ENCODE measurements around the gene BCL2L1.

Gene BCL2L1

GRCh38 chr20:31691646-31692275 lies 30.9 kb downstream of the BCL2L1 start:
- no peak for DNase-seq

- no peak for DNase-seq
Observed at GRCh38 chr20:31690124-31690666, 32.5 kb downstream of the BCL2L1 start.

GRCh38 chr20:31689141-31689540 lies 33.5 kb downstream of the BCL2L1 start:
- DNase-seq, result no peak

- no peak for DNase-seq
Observed at GRCh38 chr20:31687777-31688176, 34.9 kb downstream of the BCL2L1 start.

- no peak for DNase-seq
Observed at GRCh38 chr20:31685853-31686643, 36.6 kb downstream of the BCL2L1 start.

- DNase-seq, result no peak
Observed at GRCh38 chr20:31684153-31685015, 38.3 kb downstream of the BCL2L1 start.

GRCh38 chr20:31682927-31683326 lies 39.7 kb downstream of the BCL2L1 start:
- DNase-seq, result no peak

GRCh38 chr20:31682352-31682751 lies 40.3 kb downstream of the BCL2L1 start:
- no peak for DNase-seq

GRCh38 chr20:31681769-31682168 lies 40.9 kb downstream of the BCL2L1 start:
- no peak for DNase-seq

- DNase-seq, result no peak
Observed at GRCh38 chr20:31681128-31681727, 41.4 kb downstream of the BCL2L1 start.

- DNase-seq, result no peak
Observed at GRCh38 chr20:31680286-31681127, 42.2 kb downstream of the BCL2L1 start.

GRCh38 chr20:31679357-31680285 lies 43.0 kb downstream of the BCL2L1 start:
- DNase-seq, result no peak

- no peak for DNase-seq
Observed at GRCh38 chr20:31678389-31679356, 44.0 kb downstream of the BCL2L1 start.

GRCh38 chr20:31677553-31678260 lies 45.0 kb downstream of the BCL2L1 start:
- no peak for DNase-seq

GRCh38 chr20:31676609-31676989 lies 46.1 kb downstream of the BCL2L1 start:
- DNase-seq, result no peak

- DNase-seq, result no peak
Observed at GRCh38 chr20:31675828-31676608, 46.6 kb downstream of the BCL2L1 start.

GRCh38 chr20:31674895-31675827 lies 47.5 kb downstream of the BCL2L1 start:
- DNase-seq, result peak; percentile 26

Data from NCI-H2029 treated with DMSO at 0.1 percent for 48 hours (cell line).